Activated T-cell treated with anti-CD3 and anti-CD28 coated beads, Interleukin-2, amount 50 U/mL, for 48 hours (primary cell): ENCODE results near the gene KRT6B.
"Not testable (repeated sequence)": the region's sequence is repeated elsewhere in the genome, so short reads cannot be mapped to it uniquely, and the experiment has no call there.

Experiments used
- DNase-seq, 2 experiments: peaks; one replicate each; pipeline ENCODE4 v3.0.0-alpha.2; 2020

Gene KRT6B

DNA sequence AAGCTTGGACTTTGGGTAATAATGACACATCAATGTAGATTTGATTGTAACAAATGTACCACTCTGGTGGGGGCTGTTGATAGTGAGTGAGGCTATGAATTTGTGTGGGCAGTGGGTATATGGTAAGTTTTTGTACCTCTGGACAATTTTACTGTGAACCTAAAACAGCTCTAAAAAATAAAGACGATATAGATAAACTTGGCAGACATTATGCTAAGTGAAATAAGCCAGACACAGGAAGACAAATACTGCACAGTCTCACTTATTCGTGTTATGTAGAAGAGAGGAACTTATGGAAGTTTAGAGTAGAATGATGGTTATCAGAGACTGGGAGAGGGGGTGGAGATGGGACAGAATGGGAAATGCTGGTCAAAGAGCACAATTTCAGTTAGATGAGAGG is 13.0 kb upstream of the KRT6B start:
- no peak for DNase-seq

- no peak for DNase-seq
Measured at GRCh38 chr12:52461693-52462092, 9.7 kb upstream of the KRT6B start.

GRCh38 chr12:52458861-52459260 is 6.9 kb upstream of the KRT6B start:
- DNase-seq: no peak

- DNase-seq: no peak
Measured at GRCh38 chr12:52455821-52456220, 3.9 kb upstream of the KRT6B start.

DNA sequence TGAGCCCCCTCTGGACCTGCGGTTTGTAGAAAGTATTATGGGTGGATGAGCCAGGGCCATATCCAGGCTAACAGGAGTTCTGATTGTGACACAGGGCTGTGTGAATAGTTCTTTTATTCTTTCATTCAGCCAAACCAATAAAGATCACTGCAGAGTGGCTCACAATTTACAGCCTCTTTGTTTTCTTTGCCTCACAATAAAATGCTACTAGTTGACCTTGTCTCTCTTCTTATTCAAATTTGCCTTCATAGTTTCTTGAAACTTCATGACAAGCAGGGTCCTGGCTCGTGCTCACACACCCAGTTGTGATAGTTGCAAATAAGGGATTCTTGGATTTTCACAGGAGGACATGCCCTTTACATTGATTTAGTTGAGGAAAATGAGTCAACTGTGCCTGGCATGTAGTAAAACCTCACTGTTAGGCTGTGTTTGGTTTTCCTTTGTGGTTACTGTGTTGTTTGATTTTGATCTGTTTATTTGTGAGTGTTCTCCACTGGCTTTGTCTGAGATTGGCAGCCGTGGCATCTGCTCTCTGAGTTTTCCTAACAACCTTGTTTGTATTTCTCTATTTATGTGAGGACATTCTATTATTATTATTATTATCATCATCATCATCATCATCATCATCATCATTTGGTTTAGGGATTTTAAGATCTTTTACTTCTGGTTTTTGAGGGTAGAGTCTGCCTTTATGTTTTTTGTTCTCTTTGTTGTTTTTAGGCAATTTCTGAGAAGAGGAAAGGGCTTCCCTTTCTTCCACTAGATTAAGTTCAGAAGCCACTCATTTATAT is 2.7 kb upstream of the KRT6B start:
- DNase-seq: no peak

DNA sequence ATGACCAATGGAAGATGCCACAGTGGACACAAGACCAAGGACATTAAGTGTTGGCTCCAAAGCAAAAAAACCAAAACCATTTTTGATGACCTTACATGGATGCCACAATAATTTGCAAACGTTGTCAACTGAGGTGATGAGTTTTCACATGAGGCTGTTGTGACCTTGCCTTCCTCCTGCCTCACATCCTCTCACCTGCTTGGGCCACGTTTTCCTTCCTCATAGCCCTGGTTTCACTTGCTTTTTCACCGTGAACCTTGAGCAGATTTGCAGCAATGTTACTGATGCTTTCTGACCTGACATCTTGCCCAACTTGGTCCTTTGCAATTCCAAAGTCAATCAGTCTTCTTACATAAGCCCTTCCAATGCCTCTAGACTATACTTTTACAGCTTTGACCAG is 3.7 kb downstream of the KRT6B start:
- DNase-seq: no peak

- not testable (repeated sequence) for DNase-seq
Measured at GRCh38 chr12:52447196-52447595, 4.8 kb downstream of the KRT6B start.

- no peak for DNase-seq
Measured at GRCh38 chr12:52446367-52447045, 5.4 kb downstream of the KRT6B start.

- no peak for DNase-seq
Measured at GRCh38 chr12:52445876-52446275, 6.1 kb downstream of the KRT6B start.

DNA sequence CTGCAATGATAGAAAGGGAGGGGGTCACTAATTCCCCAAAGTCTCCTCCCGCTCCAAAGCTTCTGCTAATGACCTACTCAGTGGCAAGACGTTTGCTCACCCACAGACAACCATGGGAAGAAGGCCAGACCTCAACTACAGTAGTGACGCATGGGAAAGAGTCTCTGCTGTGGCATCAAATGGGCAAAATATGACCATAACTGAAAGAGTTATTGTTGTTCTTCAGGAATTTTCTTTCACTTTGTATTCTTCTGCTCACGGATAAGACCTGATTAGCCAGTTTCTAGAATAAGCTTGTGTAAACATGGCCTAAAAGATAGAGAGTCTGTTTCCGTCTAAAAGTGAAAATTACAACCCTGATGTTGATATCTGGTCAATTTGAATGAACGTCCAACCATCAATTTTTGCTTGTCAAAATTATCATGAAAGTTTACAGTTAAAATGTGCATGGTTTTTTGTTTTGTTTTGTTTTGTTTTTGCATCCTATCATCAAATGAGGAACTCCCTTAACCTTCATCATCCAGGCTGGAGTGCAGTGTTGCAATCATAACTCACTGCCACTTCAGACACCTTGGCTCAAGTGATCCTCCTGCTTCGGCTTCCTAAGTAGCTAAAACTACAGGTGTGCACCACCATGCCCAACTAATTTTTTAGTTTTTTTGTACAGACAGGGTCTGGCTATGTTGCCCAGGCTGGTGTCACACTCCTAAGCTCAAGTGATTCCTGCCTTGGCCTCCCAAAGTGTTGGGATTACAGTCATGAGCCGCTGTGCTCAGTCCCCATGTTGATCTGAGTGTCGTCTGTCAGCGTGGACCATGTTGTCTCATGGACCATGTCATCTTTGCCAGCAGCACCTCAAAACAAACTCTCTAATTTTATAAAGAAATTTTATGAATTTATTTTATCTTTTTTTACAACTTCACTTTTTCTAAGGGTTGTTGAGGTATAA is 7.0 kb downstream of the KRT6B start:
- no peak for DNase-seq

DNA sequence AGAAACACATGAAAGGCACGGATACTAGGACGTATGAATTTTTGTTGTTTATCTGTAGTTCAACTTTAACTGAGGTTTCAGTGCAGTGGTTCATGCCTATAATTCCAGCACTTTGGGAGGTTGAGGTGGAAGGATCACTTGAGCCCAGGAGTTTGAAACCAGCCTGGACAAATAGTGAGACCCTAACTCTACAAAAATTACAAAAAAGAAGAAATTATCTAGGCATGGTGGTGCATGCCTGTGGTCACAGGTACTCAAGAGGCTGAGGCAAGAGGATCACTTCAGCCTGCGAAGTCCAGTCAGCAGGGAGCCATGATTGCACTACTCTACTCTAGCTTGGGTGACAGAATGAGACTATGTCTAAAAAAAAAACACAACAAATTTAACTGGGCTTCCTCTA is 8.0 kb downstream of the KRT6B start:
- DNase-seq: no peak

GRCh38 chr12:52442600-52443061 is 9.3 kb downstream of the KRT6B start:
- no peak for DNase-seq

GRCh38 chr12:52441320-52441911 is 10.5 kb downstream of the KRT6B start:
- no peak for DNase-seq

DNA sequence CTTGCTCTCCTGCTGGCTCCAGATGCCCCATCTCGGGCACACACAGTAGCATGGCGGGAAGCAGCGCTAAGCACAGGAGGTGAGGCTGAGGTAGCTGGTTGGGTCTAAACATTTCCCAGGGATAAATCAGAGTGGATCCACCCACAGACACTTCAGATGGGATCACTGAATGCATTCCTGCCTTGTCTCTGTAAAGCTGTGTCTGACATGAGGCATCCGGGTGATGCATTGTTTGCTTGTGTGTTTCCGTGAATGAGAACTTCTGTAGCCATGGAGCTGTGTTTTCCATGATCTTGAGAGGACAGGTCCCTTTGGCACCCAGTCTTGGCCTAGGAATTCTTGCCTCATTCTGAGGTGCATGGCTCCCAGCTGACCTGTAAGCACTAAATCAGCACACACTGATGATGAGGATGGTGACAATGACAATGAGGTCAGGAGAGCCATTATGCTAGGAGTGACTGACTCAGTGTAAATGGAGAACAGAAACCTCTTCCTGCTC is 11.1 kb downstream of the KRT6B start:
- no peak for DNase-seq

- DNase-seq: no peak
Measured at GRCh38 chr12:52439845-52440244, 12.1 kb downstream of the KRT6B start.

- DNase-seq: no peak
Measured at GRCh38 chr12:52439420-52439819, 12.5 kb downstream of the KRT6B start.

DNA sequence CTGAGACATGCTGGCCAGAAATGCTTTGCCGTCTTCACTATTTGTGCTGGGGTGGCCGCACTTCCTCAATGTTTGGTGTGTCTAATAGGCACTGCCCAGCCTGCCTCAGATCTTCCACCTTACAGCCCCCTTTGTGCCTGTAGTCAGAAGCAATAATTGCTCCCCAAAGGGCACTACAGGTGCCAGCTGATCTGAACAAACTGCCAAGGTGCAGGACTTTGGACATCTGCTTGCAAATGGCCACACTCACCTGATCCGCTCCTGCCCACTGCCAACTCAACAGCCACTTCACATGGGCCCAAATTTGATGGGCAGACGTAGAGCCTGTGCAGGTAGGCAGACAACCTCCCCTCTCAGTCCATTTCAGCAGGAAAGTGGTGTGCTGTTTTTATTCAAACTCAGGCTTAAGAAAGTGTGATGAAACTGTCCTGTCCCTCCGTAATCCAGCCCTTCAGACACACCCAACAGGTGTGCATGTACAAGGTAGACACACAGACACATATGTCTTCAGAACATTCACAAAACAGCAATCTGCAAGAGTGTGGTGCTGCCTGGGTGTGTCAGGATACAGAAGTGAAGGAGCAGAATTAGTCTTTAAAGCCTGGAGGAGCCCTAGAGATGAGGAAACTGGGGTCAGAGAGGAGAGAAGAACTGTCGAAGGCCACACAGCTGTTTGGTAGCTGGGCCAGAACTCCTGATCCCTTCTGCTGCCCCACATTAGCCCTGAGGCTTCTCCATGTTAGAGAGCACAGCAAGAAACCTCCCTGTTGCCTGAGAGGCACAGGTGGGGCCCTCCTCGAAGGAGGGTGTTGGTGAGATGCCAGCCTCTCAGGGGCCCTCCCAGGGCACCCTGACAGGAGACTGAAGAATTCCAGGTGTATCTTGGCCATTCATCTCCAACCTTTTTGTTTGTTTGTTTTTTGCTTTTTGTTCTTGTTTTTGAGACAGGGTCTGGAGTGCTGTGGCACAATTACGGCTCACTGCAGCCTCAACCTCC is 13.3 kb downstream of the KRT6B start:
- no peak for DNase-seq

- no peak for DNase-seq
Measured at GRCh38 chr12:52437508-52437907, 14.4 kb downstream of the KRT6B start.

DNA sequence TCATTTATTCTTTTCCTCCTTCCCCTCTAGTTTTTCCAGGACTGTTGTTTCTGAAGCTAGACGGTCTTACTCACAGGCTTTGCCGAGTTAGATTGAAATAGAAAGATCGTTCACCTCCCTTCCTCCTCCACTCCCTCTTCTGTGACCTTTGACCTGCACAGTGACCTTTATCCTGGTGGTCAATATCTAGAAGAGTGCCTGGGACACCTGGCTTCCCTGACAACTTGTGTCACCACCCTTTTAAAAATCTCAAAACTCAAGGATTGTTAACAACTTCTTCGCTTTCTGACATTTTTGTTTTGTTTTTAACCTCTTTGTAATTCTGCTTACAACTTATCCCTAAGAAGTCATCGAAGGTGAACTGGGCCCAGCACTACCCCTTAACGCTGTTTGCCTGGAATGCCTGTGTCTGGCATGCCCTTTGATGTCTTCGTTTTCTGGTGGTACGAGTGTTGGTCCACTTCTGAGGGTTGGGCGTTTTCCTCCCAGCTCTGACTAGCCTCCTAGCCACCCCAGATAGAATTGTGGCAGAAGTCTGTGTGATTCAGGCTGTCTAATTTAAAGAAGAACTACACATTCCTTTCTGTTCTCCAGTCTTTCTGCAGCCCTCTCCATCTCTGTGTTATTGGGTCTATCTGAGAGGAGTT is 15.0 kb downstream of the KRT6B start:
- DNase-seq: no peak

GRCh38 chr12:52436000-52436827 is 15.7 kb downstream of the KRT6B start:
- no peak for DNase-seq
